RWPE2 (cell line): ENCODE results near the gene LIMA1.
A peak's percentile ranks its signal among the peaks of the same experiment; 100 is the strongest.

Experiments used
- ATAC-seq: fragments of 200-7000 bp; cut with Tn5 transposase; 3 replicates; pipeline ENCODE4 v1.9.1; 2021; ENCODE audit warnings: low read depth
- DNase-seq: peaks from one replicate; pipeline ENCODE4 v3.0.0-alpha.2; 2020; ENCODE audit warnings: low spot score
- H3K27ac ChIP-seq: fragments of 450-650 bp; 2 replicates; pipeline ENCODE4 v1.5.1; 2017; ENCODE audit warnings: mild to moderate bottlenecking; ENCODE audit not compliant: poor library complexity, severe bottlenecking
- H3K27me3 ChIP-seq: fragments of 250-450 bp; sonication (Bioruptor Pico); 2 replicates; pipeline ENCODE4 v1.5.1; 2021; ENCODE audit warnings: mild to moderate bottlenecking, moderate library complexity; ENCODE audit not compliant: insufficient read depth, poor library complexity, severe bottlenecking
- H3K36me3 ChIP-seq: fragments of 250-450 bp; sonication (Bioruptor Pico); 2 replicates; pipeline ENCODE4 v1.5.1; 2020; ENCODE audit warnings: low read depth, mild to moderate bottlenecking, moderate library complexity
- H3K4me1 ChIP-seq: fragments of 250-450 bp; sonication (Bioruptor Pico); 2 replicates; pipeline ENCODE4 v1.5.1; 2021; ENCODE audit warnings: mild to moderate bottlenecking, moderate library complexity; ENCODE audit not compliant: insufficient read depth, poor library complexity, severe bottlenecking
- H3K4me3 ChIP-seq: fragments of 250-450 bp; sonication (Bioruptor Pico); 2 replicates; pipeline ENCODE4 v1.5.1; 2021; ENCODE audit warnings: mild to moderate bottlenecking, moderate library complexity; ENCODE audit not compliant: severe bottlenecking
- H3K9me3 ChIP-seq: fragments of 250-450 bp; sonication (Bioruptor Pico); 2 replicates; pipeline ENCODE4 v1.5.1; 2021; ENCODE audit warnings: mild to moderate bottlenecking, moderate library complexity; ENCODE audit not compliant: severe bottlenecking
- TF ChIP-seq, protein P1 (sequence below): fragments of 450-650 bp; IDR thresholded peaks from one replicate; pipeline ENCODE4 v1.5.1; 2017; ENCODE audit warnings: mild to moderate bottlenecking, moderate library complexity; ENCODE audit not compliant: poor library complexity, severe bottlenecking

LIMA1 gene

DNA sequence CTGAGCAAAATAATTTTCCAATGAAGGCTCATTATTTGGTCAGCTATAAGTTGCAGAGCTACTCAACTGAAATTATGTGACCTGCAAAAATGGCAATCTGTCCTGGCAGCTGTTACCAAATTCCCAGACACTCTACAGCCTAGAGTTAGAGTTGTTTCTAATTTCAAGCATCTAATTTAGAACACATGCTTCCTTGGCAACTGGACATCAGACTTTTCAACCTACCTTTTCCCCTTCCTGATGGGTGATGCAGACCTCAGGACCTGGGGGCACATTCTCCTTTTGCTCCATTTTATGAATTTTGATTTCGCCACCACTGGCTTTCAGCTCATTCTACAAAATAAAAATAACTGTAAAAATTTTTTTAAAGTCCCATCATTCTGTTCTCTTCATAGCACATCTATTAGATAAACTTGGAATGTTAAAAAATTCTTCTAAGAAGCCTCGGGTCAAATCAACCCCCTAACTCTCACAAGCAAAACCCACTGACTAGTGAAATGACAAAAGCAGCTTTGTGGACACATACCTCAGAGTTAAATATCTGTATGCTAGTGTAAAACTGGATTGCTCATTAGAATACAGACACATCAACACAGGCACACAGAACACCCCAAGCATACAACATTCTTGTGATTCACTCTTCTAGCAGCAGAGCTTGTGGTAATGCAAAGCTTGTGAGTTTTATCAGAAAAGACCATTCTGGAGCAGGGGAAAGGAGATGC, 82.6 kb downstream of the LIMA1 start:
- Histone ChIP-seq H3K27ac (peak overlapping the region; percentile 99), H3K4me1 (peaks cover 58% of the 10 kb centered on the region), H3K9me3 (no peaks in the 10 kb centered on the region), H3K27me3 (no peaks in the 10 kb centered on the region), H3K36me3 (peaks cover 94% of the 10 kb centered on the region), H3K4me3 (no peak overlapping the region)
- TF ChIP-seq, protein P1, sequence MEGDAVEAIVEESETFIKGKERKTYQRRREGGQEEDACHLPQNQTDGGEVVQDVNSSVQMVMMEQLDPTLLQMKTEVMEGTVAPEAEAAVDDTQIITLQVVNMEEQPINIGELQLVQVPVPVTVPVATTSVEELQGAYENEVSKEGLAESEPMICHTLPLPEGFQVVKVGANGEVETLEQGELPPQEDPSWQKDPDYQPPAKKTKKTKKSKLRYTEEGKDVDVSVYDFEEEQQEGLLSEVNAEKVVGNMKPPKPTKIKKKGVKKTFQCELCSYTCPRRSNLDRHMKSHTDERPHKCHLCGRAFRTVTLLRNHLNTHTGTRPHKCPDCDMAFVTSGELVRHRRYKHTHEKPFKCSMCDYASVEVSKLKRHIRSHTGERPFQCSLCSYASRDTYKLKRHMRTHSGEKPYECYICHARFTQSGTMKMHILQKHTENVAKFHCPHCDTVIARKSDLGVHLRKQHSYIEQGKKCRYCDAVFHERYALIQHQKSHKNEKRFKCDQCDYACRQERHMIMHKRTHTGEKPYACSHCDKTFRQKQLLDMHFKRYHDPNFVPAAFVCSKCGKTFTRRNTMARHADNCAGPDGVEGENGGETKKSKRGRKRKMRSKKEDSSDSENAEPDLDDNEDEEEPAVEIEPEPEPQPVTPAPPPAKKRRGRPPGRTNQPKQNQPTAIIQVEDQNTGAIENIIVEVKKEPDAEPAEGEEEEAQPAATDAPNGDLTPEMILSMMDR, result no peak
- no peak for DNase-seq
- no peak for ATAC-seq

DNA sequence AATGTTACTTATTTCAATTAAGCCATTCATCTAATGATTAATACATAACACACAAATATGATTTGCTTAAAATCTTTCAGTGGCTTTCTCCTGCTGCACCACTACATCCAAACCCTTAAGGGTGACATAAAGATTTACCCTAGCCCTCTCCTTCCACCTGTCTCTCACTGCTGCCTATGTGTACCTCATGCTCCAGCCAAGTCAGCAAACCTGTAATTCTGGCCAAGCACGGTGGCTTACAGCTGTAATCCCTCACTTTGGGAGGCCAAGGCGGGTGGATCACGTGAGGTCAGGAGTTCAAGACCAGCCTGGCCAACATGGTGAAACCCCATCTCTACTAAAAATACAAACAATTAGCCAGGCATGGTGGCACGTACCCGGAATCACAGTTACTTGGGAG, 84.5 kb downstream of the LIMA1 start:
- ATAC-seq (no peak), DNase-seq (no peak)
- Histone ChIP-seq H3K4me3 (no peak overlapping the region), H3K4me1 (peaks cover 39% of the 10 kb centered on the region), H3K36me3 (peaks cover 94% of the 10 kb centered on the region), H3K27me3 (no peaks in the 10 kb centered on the region), H3K27ac (peak overlapping the region; percentile 99), H3K9me3 (no peaks in the 10 kb centered on the region)
- TF ChIP-seq, protein P1, result no peak

- no peak overlapping the region for H3K4me3 ChIP-seq
- DNase-seq (no peak), ATAC-seq (no peak)
- H3K4me1 ChIP-seq, result peaks cover 24% of the 10 kb centered on the region
- peaks cover 92% of the 10 kb centered on the region for H3K36me3 ChIP-seq
- TF ChIP-seq, protein P1, result no peak
- H3K9me3 ChIP-seq, result no peaks in the 10 kb centered on the region
- H3K27me3 ChIP-seq, result no peaks in the 10 kb centered on the region
- peak overlapping the region; percentile 99 for H3K27ac ChIP-seq
These were observed 86.0 kb downstream of the LIMA1 start for GRCh38 chr12:50197297-50197727.

GRCh38 chr12:50196537-50196936, 86.8 kb downstream of the LIMA1 start:
- TF ChIP-seq, protein P1, result no peak
- DNase-seq, result no peak
- no peak for ATAC-seq
- Histone ChIP-seq H3K4me3 (no peak overlapping the region), H3K36me3 (peaks cover 96% of the 10 kb centered on the region), H3K27me3 (no peaks in the 10 kb centered on the region), H3K27ac (peak overlapping the region; percentile 99), H3K4me1 (peaks cover 18% of the 10 kb centered on the region), H3K9me3 (no peaks in the 10 kb centered on the region)

GRCh38 chr12:50195832-50196231, 87.5 kb downstream of the LIMA1 start:
- H3K36me3 ChIP-seq, result peaks cover 96% of the 10 kb centered on the region
- H3K27ac ChIP-seq, result peak overlapping the region; percentile 99
- no peak for ATAC-seq

More at GRCh38 chr12:50195832-50196231, 87.5 kb downstream of the LIMA1 start:
- Histone ChIP-seq H3K27me3 (no peaks in the 10 kb centered on the region), H3K4me3 (no peak overlapping the region), H3K9me3 (no peaks in the 10 kb centered on the region), H3K4me1 (peaks cover 11% of the 10 kb centered on the region)
- TF ChIP-seq, protein P1, result no peak
- no peak for DNase-seq
